HL-60 (cell line): Measurements from ENCODE around the gene RAC3.

Experiments used
- DNase-seq, 2 experiments: peaks; one replicate each; pipeline ENCODE4 v3.0.0-alpha.2; 2010 to 2020; ENCODE audit warnings: low read depth in 1 of 2, low spot score in 1 of 2
- H3K27ac ChIP-seq: fragments of 250-450 bp; sonication (Bioruptor Pico); replicated peaks from 2 replicates; pipeline ENCODE4 v1.5.1; 2020; ENCODE audit warnings: mild to moderate bottlenecking, moderate library complexity
- H3K27me3 ChIP-seq: fragments of 250-450 bp; sonication (Bioruptor Pico); 2 replicates; pipeline ENCODE4 v1.5.1; 2021; ENCODE audit warnings: mild to moderate bottlenecking, moderate library complexity; ENCODE audit not compliant: insufficient read depth, poor library complexity, severe bottlenecking
- H3K4me3 ChIP-seq: replicated peaks from 2 replicates; pipeline ENCODE4 v1.5.1; 2011; ENCODE audit warnings: mild to moderate bottlenecking, control low read depth, low read length; ENCODE audit not compliant: insufficient read depth
- CTCF ChIP-seq: IDR thresholded peaks from one replicate; pipeline ENCODE4 v1.5.1; 2011; ENCODE audit warnings: low read length, control low read depth, inconsistent platforms; ENCODE audit not compliant: insufficient read depth
- GABPA ChIP-seq: IDR thresholded peaks from 2 replicates; pipeline ENCODE4 v1.6.1; 2012; ENCODE audit warnings: low read depth
- POLR2AphosphoS5 ChIP-seq: IDR thresholded peaks from 2 replicates; pipeline ENCODE4 v1.6.1; 2012; ENCODE audit warnings: low read depth
- REST ChIP-seq: IDR thresholded peaks from 2 replicates; pipeline ENCODE4 v1.6.1; 2012; ENCODE audit warnings: low read depth; ENCODE audit not compliant: insufficient replicate concordance
- SPI1 ChIP-seq: IDR thresholded peaks from 2 replicates; pipeline ENCODE4 v1.6.1; 2012; ENCODE audit warnings: low read depth, mild to moderate bottlenecking, borderline replicate concordance

Gene RAC3

GRCh38 chr17:82029990-82030469 is 1.4 kb upstream of the RAC3 start:
- 0 out of 2 replicates have a peak overlapping the region, but pooled peaks have one; percentile 56 for H3K4me3 ChIP-seq
- DNase-seq = no peak
- no peak overlapping the region for H3K27ac ChIP-seq
- TF ChIP-seq POLR2AphosphoS5 (no peak), CTCF (no peak), REST (no peak), SPI1 (no peak), GABPA (no peak)
- H3K27me3 ChIP-seq = no peaks in the 10 kb centered on the region

- Histone ChIP-seq H3K4me3 (peak overlapping the region; percentile 56), H3K27ac (peak overlapping the region; percentile 82), H3K27me3 (no peaks in the 10 kb centered on the region)
- no peak for TF ChIP-seq SPI1
- TF ChIP-seq CTCF = peak; percentile 66
- TF ChIP-seq POLR2AphosphoS5 = peak; percentile 67
- TF ChIP-seq GABPA = no peak; the same call in 1 of the 2 replicates
- peak; percentile 26 for TF ChIP-seq REST
- peak; percentile 85 to 90 for DNase-seq
Measured at GRCh38 chr17:82030470-82031302, 792 bp upstream of the RAC3 start.

- peak; percentile 48 to 65 for DNase-seq
- Histone ChIP-seq H3K4me3 (peak overlapping the region; percentile 57), H3K27me3 (no peaks in the 10 kb centered on the region), H3K27ac (peak overlapping the region; percentile 62)
- TF ChIP-seq POLR2AphosphoS5 (no peak), REST (no peak), CTCF (no peak)
Measured at GRCh38 chr17:82031885-82032627, 578 bp downstream of the RAC3 start.
